ENCODE measurements around the gene TTLL5.

The TTLL5 gene

DNA sequence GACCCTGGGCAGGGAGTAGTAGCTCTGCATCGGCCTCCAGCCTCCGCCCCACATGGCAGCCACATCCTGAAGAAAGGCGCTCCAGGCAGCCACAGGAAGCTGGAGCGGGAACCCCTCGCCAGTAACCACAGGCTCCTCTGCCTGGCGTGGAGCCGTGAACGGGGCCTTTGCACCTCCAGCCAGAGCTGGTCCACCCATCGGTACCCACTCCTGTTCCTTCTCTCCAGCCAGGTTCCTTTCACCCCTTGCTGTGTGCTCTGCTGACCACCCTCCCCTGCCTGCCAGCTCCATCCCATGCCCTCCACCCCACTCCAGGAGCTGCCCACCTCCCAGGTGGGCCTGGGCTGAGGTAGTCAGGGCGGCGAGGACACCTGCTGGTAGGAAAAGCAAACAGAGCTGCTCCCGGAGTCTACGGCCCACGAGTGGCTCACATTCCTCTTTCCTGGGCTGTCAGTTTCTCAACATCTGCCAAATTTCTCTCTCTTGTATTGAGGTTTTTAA, 318.1 kb downstream of the TTLL5 start:
- Histone ChIP-seq H3K27ac (replicated peaks; ENCODE audit: low read length) (no peak overlapping the region), H2BK15ac (ENCODE audit: low read length) (peak overlapping the region; percentile 20), H3K9ac (ENCODE audit: low read depth, low read length, poor library complexity) (no peak overlapping the region), H3K4me2 (ENCODE audit: insufficient read depth, low read length, poor library complexity, severe bottlenecking) (no peak overlapping the region), H2BK120ac (ENCODE audit: low read depth, low read length) (no peak overlapping the region), H3K36me3 (replicated peaks in 1 of 2; ENCODE audit: control insufficient read depth in 2 of 2, insufficient read depth in 2 of 2, low read length in 2 of 2) (no peaks in the 10 kb centered on the region), H4K91ac (ENCODE audit: low read depth, low read length, poor library complexity) (no peak overlapping the region), H3K14ac (ENCODE audit: low read length) (no peak overlapping the region), H2BK5ac (ENCODE audit: low read length) (no peak overlapping the region), H3K4ac (ENCODE audit: low read length) (no peak overlapping the region), H3K4me3 (ENCODE audit: low read length in 2 of 2) (no peak overlapping the region), H3K79me1 (ENCODE audit: low read depth, low read length) (peaks cover 5% of the 10 kb centered on the region), H3K23ac (ENCODE audit: low read depth, low read length, poor library complexity) (no peak overlapping the region), H3K9me3 (replicated peaks in 1 of 2; ENCODE audit: control insufficient read depth in 2 of 2, insufficient read depth in 1 of 2, low read depth in 1 of 2, low read length in 2 of 2) (no peaks in the 10 kb centered on the region), H2AFZ (ENCODE audit: low read length) (no peak overlapping the region), H2AK5ac (ENCODE audit: low read depth, low read length) (peak overlapping the region; percentile 11), H3K4me1 (ENCODE audit: control insufficient read depth in 2 of 2, insufficient read depth in 1 of 2, low read depth in 1 of 2, low read length in 2 of 2) (peaks cover 8 to 10% of the 10 kb centered on the region in 2 donors), H4K8ac (ENCODE audit: low read depth, low read length) (no peak overlapping the region), H2BK12ac (ENCODE audit: low read length) (no peak overlapping the region), H3K18ac (ENCODE audit: low read length) (no peak overlapping the region), H3K27me3 (ENCODE audit: control insufficient read depth in 3 of 3, insufficient read depth in 3 of 3, low read depth in 1 of 3, low read length in 3 of 3) (peaks cover 0 to 22% (median 14%) of the 10 kb centered on the region in 3 experiments)
- no CpG with 5 or more reads among the region's 14 CpGs for WGBS, 2 donors (ENCODE audit: extremely low coverage in 2 of 2, insufficient read length in 2 of 2, insufficient replicate concordance in 1 of 2)
- no peak for DNase-seq (ENCODE audit: low spot score)

DNA sequence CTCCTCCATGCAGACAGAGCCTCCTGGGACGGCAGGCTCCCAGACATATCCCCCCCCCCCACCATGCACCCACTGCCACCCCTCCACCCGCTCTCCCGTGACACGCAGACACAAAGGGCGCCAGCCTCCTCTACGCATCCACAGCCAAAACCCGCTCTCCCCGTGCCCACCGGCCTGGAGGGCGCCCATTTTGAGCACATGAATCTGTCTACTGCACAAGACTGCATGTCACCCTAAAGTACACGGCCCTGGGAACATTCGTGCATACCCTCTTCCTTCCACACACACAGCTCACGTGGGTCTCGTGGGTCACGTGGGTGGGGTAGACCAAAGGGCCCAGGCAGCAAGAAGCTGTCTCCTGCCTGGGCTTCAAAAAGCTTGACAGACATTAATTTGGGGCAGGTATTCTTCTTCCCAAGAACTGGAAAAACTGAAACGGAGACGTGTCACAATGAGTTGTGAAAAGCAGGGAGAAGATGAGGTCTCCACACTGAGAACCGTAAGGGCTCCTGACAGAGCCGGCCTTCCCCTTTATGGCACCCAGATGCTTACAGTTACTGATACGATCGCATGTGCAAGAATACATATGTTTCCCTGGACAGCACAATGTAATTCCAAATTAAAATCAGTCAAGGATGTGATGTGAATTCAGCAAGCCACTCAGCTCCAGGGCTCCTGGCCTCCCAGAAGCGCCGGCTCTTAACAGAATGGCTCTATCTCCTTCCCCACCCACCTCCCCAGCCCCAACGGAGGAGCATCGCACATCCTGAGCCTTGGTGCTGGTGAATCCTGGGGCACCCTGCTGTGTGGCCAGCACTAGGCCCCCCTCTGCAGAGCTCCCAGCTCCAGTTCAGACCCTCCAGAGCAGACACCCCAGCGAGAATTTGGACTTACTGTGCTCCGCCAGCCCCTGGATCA, 318.9 kb downstream of the TTLL5 start:
- no peak overlapping the region for H2BK120ac ChIP-seq (ENCODE audit: low read depth, low read length)
- no CpG with 5 or more reads among the region's 27 CpGs for WGBS, 2 donors (ENCODE audit: extremely low coverage in 2 of 2, insufficient read length in 2 of 2, insufficient replicate concordance in 1 of 2)
- H3K4me3 ChIP-seq (ENCODE audit: low read length in 2 of 2) = no peak overlapping the region

GRCh38 chr14:75980856-75981255, 319.8 kb downstream of the TTLL5 start:
- Histone ChIP-seq H2AFZ (ENCODE audit: low read length) (peak overlapping the region; percentile 98), H3K9me3 (replicated peaks in 1 of 2; ENCODE audit: control insufficient read depth in 2 of 2, insufficient read depth in 1 of 2, low read depth in 1 of 2, low read length in 2 of 2) (no peaks in the 10 kb centered on the region), H3K27me3 (ENCODE audit: control insufficient read depth in 3 of 3, insufficient read depth in 3 of 3, low read depth in 1 of 3, low read length in 3 of 3) (peaks cover 0 to 25% (median 22%) of the 10 kb centered on the region in 3 experiments), H3K4me1 (ENCODE audit: control insufficient read depth in 2 of 2, insufficient read depth in 1 of 2, low read depth in 1 of 2, low read length in 2 of 2) (peaks cover 8 to 14% of the 10 kb centered on the region in 2 donors), H4K91ac (ENCODE audit: low read depth, low read length, poor library complexity) (no peak overlapping the region), H3K36me3 (replicated peaks in 1 of 2; ENCODE audit: control insufficient read depth in 2 of 2, insufficient read depth in 2 of 2, low read length in 2 of 2) (no peaks in the 10 kb centered on the region), H3K14ac (ENCODE audit: low read length) (peak overlapping the region; percentile 1), H3K4me3 (ENCODE audit: low read length in 2 of 2) (no peak overlapping the region), H3K23ac (ENCODE audit: low read depth, low read length, poor library complexity) (peak overlapping the region; percentile 16), H3K79me1 (ENCODE audit: low read depth, low read length) (peaks cover 5% of the 10 kb centered on the region), H3K4ac (ENCODE audit: low read length) (no peak overlapping the region), H3K18ac (ENCODE audit: low read length) (no peak overlapping the region), H2AK5ac (ENCODE audit: low read depth, low read length) (no peak overlapping the region), H2BK15ac (ENCODE audit: low read length) (no peak overlapping the region), H2BK120ac (ENCODE audit: low read depth, low read length) (no peak overlapping the region), H4K8ac (ENCODE audit: low read depth, low read length) (no peak overlapping the region), H3K9ac (ENCODE audit: low read depth, low read length, poor library complexity) (no peak overlapping the region), H2BK5ac (ENCODE audit: low read length) (no peak overlapping the region), H3K27ac (replicated peaks; ENCODE audit: low read length) (no peak overlapping the region), H3K4me2 (ENCODE audit: insufficient read depth, low read length, poor library complexity, severe bottlenecking) (no peak overlapping the region), H2BK12ac (ENCODE audit: low read length) (no peak overlapping the region)
- no peak for DNase-seq (ENCODE audit: low spot score)
- no CpG with 5 or more reads among the region's 8 CpGs for WGBS, 2 donors (ENCODE audit: extremely low coverage in 2 of 2, insufficient read length in 2 of 2, insufficient replicate concordance in 1 of 2)

More for the DNA sequence above, 318.9 kb downstream of the TTLL5 start:
- H3K18ac ChIP-seq (ENCODE audit: low read length) = no peak overlapping the region
- no peak overlapping the region for H2BK5ac ChIP-seq (ENCODE audit: low read length)
- no peak overlapping the region for H3K9ac ChIP-seq (ENCODE audit: low read depth, low read length, poor library complexity)
- H3K9me3 ChIP-seq (replicated peaks in 1 of 2; ENCODE audit: control insufficient read depth in 2 of 2, insufficient read depth in 1 of 2, low read depth in 1 of 2, low read length in 2 of 2) = no peaks in the 10 kb centered on the region
- no peak overlapping the region for H3K14ac ChIP-seq (ENCODE audit: low read length)
- no peaks in the 10 kb centered on the region for H3K36me3 ChIP-seq (replicated peaks in 1 of 2; ENCODE audit: control insufficient read depth in 2 of 2, insufficient read depth in 2 of 2, low read length in 2 of 2)
- no peak overlapping the region for H3K4ac ChIP-seq (ENCODE audit: low read length)
- no peak overlapping the region for H3K4me2 ChIP-seq (ENCODE audit: insufficient read depth, low read length, poor library complexity, severe bottlenecking)
- H3K23ac ChIP-seq (ENCODE audit: low read depth, low read length, poor library complexity) = no peak overlapping the region
- no peak overlapping the region for H2AFZ ChIP-seq (ENCODE audit: low read length)
- no peak overlapping the region for H2BK15ac ChIP-seq (ENCODE audit: low read length)
- no peak overlapping the region for H4K91ac ChIP-seq (ENCODE audit: low read depth, low read length, poor library complexity)
- H3K4me1 ChIP-seq (ENCODE audit: control insufficient read depth in 2 of 2, insufficient read depth in 1 of 2, low read depth in 1 of 2, low read length in 2 of 2) = peaks cover 8 to 10% of the 10 kb centered on the region in 2 donors
- H2AK5ac ChIP-seq (ENCODE audit: low read depth, low read length) = no peak overlapping the region
- H4K8ac ChIP-seq (ENCODE audit: low read depth, low read length) = no peak overlapping the region
- H3K27ac ChIP-seq (replicated peaks; ENCODE audit: low read length) = no peak overlapping the region
- DNase-seq (ENCODE audit: low spot score) = no peak
- no peak overlapping the region for H2BK12ac ChIP-seq (ENCODE audit: low read length)
- H3K27me3 ChIP-seq (ENCODE audit: control insufficient read depth in 3 of 3, insufficient read depth in 3 of 3, low read depth in 1 of 3, low read length in 3 of 3) = peaks cover 0 to 22% (median 22%) of the 10 kb centered on the region in 3 experiments
- peaks cover 5% of the 10 kb centered on the region for H3K79me1 ChIP-seq (ENCODE audit: low read depth, low read length)

All from neuronal stem cell (in vitro differentiated cells).